ENCODE measurements around the gene C1GALT1. TPM values are rescaled to one million over a fixed set of nuclear protein-coding genes. Genes with fewer than 3 reads are reported as not detected.
A peak's percentile ranks its signal among the peaks of the same experiment; 100 is the strongest.

Gene C1GALT1
- total and polyA plus RNA-seq, 2 experiments from 2014 or later, result 58.2 to 203 TPM

- Mint-ChIP-seq H3K27me3 (ENCODE audit: insufficient read depth, low read depth, poor library complexity) (peaks cover 3% of the 10 kb centered on the region), H3K4me1 (peaks cover 21% of the 10 kb centered on the region), H3K27ac (peak overlapping the region; percentile 39), H3K9me3 (no peaks in the 10 kb centered on the region; the same call in 2 of the 3 replicates), H3K36me3 (ENCODE audit: low read depth) (peaks cover 7% of the 10 kb centered on the region), H3K4me3 (peak overlapping the region; percentile 89)
- Histone ChIP-seq H3F3A (replicated peaks; ENCODE audit: low read depth) (no peaks in the 10 kb centered on the region), H3K79me2 (replicated peaks; ENCODE audit: insufficient read depth) (peaks cover 61% of the 10 kb centered on the region), H3K36me3 (ENCODE audit: insufficient read depth) (no peaks in the 10 kb centered on the region), H4K20me1 (replicated peaks; ENCODE audit: insufficient read depth) (peaks cover 9% of the 10 kb centered on the region), H2AFZ (no peak overlapping the region), H3K4me2 (peak overlapping the region; percentile 89), H3K27me3 (ENCODE audit: insufficient read depth) (no peaks in the 10 kb centered on the region), H3K27ac (ENCODE audit: low read depth) (no peak overlapping the region), H3K4me3 (peak overlapping the region; percentile 63), H3K9me2 (ENCODE audit: insufficient read depth) (no peaks in the 10 kb centered on the region), H3K4me1 (ENCODE audit: insufficient read depth) (peaks cover 43% of the 10 kb centered on the region)
- DNase-seq (ENCODE audit: low spot score) (no peak), ATAC-seq (no peak)
- TF ChIP-seq CREB1 (CRISPR knock-in tag; IDR thresholded peaks at IDR 0.05; ENCODE audit: low read depth) (no peak), NANOG (IDR thresholded peaks at IDR 0.05; ENCODE audit: borderline replicate concordance) (no peak), STAT1 (IDR thresholded peaks at IDR 0.05; ENCODE audit: unreplicated experiment) (no peak), ZNF114 (CRISPR knock-in tag; IDR thresholded peaks at IDR 0.05) (no peak), JUNB (IDR thresholded peaks at IDR 0.05; ENCODE audit: unreplicated experiment) (no peak), EZH2 (IDR thresholded peaks at IDR 0.05; ENCODE audit: low read depth, unreplicated experiment) (no peak), POLR2AphosphoS5 (IDR thresholded peaks at IDR 0.05; ENCODE audit: low read depth) (no peak), EZH2phosphoT487 (IDR thresholded peaks at IDR 0.05; ENCODE audit: unreplicated experiment) (no peak), ZNF331 (CRISPR knock-in tag; IDR thresholded peaks at IDR 0.05; ENCODE audit: low read depth) (no peak)
- TF ChIP-seq, protein P1, sequence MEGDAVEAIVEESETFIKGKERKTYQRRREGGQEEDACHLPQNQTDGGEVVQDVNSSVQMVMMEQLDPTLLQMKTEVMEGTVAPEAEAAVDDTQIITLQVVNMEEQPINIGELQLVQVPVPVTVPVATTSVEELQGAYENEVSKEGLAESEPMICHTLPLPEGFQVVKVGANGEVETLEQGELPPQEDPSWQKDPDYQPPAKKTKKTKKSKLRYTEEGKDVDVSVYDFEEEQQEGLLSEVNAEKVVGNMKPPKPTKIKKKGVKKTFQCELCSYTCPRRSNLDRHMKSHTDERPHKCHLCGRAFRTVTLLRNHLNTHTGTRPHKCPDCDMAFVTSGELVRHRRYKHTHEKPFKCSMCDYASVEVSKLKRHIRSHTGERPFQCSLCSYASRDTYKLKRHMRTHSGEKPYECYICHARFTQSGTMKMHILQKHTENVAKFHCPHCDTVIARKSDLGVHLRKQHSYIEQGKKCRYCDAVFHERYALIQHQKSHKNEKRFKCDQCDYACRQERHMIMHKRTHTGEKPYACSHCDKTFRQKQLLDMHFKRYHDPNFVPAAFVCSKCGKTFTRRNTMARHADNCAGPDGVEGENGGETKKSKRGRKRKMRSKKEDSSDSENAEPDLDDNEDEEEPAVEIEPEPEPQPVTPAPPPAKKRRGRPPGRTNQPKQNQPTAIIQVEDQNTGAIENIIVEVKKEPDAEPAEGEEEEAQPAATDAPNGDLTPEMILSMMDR (conservative IDR thresholded peaks at IDR 0.05; ENCODE audit: low read depth in 2 of 2), result no peak
- TF ChIP-seq, protein P2, sequence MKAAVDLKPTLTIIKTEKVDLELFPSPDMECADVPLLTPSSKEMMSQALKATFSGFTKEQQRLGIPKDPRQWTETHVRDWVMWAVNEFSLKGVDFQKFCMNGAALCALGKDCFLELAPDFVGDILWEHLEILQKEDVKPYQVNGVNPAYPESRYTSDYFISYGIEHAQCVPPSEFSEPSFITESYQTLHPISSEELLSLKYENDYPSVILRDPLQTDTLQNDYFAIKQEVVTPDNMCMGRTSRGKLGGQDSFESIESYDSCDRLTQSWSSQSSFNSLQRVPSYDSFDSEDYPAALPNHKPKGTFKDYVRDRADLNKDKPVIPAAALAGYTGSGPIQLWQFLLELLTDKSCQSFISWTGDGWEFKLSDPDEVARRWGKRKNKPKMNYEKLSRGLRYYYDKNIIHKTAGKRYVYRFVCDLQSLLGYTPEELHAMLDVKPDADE (IDR thresholded peaks at IDR 0.05), result no peak
- TF ChIP-seq, protein P3, sequence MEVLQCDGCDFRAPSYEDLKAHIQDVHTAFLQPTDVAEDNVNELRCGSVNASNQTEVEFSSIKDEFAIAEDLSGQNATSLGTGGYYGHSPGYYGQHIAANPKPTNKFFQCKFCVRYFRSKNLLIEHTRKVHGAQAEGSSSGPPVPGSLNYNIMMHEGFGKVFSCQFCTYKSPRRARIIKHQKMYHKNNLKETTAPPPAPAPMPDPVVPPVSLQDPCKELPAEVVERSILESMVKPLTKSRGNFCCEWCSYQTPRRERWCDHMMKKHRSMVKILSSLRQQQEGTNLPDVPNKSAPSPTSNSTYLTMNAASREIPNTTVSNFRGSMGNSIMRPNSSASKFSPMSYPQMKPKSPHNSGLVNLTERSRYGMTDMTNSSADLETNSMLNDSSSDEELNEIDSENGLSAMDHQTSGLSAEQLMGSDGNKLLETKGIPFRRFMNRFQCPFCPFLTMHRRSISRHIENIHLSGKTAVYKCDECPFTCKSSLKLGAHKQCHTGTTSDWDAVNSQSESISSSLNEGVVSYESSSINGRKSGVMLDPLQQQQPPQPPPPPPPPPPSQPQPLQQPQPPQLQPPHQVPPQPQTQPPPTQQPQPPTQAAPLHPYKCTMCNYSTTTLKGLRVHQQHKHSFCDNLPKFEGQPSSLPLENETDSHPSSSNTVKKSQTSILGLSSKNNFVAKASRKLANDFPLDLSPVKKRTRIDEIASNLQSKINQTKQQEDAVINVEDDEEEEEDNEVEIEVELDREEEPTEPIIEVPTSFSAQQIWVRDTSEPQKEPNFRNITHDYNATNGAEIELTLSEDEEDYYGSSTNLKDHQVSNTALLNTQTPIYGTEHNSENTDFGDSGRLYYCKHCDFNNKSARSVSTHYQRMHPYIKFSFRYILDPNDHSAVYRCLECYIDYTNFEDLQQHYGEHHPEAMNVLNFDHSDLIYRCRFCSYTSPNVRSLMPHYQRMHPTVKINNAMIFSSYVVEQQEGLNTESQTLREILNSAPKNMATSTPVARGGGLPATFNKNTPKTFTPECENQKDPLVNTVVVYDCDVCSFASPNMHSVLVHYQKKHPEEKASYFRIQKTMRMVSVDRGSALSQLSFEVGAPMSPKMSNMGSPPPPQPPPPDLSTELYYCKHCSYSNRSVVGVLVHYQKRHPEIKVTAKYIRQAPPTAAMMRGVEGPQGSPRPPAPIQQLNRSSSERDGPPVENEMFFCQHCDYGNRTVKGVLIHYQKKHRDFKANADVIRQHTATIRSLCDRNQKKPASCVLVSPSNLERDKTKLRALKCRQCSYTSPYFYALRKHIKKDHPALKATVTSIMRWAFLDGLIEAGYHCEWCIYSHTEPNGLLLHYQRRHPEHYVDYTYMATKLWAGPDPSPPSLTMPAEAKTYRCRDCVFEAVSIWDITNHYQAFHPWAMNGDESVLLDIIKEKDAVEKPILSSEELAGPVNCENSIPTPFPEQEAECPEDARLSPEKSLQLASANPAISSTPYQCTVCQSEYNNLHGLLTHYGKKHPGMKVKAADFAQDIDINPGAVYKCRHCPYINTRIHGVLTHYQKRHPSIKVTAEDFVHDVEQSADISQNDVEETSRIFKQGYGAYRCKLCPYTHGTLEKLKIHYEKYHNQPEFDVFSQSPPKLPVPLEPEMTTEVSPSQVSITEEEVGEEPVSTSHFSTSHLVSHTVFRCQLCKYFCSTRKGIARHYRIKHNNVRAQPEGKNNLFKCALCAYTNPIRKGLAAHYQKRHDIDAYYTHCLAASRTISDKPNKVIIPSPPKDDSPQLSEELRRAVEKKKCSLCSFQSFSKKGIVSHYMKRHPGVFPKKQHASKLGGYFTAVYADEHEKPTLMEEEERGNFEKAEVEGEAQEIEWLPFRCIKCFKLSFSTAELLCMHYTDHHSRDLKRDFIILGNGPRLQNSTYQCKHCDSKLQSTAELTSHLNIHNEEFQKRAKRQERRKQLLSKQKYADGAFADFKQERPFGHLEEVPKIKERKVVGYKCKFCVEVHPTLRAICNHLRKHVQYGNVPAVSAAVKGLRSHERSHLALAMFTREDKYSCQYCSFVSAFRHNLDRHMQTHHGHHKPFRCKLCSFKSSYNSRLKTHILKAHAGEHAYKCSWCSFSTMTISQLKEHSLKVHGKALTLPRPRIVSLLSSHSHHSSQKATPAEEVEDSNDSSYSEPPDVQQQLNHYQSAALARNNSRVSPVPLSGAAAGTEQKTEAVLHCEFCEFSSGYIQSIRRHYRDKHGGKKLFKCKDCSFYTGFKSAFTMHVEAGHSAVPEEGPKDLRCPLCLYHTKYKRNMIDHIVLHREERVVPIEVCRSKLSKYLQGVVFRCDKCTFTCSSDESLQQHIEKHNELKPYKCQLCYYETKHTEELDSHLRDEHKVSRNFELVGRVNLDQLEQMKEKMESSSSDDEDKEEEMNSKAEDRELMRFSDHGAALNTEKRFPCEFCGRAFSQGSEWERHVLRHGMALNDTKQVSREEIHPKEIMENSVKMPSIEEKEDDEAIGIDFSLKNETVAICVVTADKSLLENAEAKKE (CRISPR knock-in tag; IDR thresholded peaks at IDR 0.05), result no peak
- TF ChIP-seq, protein P4, sequence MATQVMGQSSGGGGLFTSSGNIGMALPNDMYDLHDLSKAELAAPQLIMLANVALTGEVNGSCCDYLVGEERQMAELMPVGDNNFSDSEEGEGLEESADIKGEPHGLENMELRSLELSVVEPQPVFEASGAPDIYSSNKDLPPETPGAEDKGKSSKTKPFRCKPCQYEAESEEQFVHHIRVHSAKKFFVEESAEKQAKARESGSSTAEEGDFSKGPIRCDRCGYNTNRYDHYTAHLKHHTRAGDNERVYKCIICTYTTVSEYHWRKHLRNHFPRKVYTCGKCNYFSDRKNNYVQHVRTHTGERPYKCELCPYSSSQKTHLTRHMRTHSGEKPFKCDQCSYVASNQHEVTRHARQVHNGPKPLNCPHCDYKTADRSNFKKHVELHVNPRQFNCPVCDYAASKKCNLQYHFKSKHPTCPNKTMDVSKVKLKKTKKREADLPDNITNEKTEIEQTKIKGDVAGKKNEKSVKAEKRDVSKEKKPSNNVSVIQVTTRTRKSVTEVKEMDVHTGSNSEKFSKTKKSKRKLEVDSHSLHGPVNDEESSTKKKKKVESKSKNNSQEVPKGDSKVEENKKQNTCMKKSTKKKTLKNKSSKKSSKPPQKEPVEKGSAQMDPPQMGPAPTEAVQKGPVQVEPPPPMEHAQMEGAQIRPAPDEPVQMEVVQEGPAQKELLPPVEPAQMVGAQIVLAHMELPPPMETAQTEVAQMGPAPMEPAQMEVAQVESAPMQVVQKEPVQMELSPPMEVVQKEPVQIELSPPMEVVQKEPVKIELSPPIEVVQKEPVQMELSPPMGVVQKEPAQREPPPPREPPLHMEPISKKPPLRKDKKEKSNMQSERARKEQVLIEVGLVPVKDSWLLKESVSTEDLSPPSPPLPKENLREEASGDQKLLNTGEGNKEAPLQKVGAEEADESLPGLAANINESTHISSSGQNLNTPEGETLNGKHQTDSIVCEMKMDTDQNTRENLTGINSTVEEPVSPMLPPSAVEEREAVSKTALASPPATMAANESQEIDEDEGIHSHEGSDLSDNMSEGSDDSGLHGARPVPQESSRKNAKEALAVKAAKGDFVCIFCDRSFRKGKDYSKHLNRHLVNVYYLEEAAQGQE (IDR thresholded peaks at IDR 0.05; ENCODE audit: unreplicated experiment), result no peak
Measured at GRCh38 chr7:7183838-7184463, 1.6 kb downstream of the C1GALT1 start.
